SU-DHL-6 (cell line): Measurements from ENCODE around the gene PHIP.

ENCODE experiments used
- EZH2phosphoT487 ChIP-seq: fragments of 200-600 bp; sonication (generic), shearing (Covaris generic); conservative IDR thresholded peaks from 2 replicates; pipeline ENCODE4 v1.6.1; 2018; ENCODE audit warnings: mild to moderate bottlenecking, antibody characterized with exemption, low read length, moderate library complexity, mixed read lengths
- TF ChIP-seq, protein P1 (sequence below): fragments of 200-600 bp; sonication (generic); IDR thresholded peaks from one replicate; pipeline ENCODE4 v1.5.1; 2017; ENCODE audit warnings: antibody characterized with exemption, mild to moderate bottlenecking, low read length, moderate library complexity; ENCODE audit not compliant: insufficient read depth, poor library complexity, severe bottlenecking

GRCh38 chr6:79070206-79070825 lies 7.7 kb downstream of the PHIP start:
- TF ChIP-seq, protein P1, sequence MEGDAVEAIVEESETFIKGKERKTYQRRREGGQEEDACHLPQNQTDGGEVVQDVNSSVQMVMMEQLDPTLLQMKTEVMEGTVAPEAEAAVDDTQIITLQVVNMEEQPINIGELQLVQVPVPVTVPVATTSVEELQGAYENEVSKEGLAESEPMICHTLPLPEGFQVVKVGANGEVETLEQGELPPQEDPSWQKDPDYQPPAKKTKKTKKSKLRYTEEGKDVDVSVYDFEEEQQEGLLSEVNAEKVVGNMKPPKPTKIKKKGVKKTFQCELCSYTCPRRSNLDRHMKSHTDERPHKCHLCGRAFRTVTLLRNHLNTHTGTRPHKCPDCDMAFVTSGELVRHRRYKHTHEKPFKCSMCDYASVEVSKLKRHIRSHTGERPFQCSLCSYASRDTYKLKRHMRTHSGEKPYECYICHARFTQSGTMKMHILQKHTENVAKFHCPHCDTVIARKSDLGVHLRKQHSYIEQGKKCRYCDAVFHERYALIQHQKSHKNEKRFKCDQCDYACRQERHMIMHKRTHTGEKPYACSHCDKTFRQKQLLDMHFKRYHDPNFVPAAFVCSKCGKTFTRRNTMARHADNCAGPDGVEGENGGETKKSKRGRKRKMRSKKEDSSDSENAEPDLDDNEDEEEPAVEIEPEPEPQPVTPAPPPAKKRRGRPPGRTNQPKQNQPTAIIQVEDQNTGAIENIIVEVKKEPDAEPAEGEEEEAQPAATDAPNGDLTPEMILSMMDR, result no peak
- no peak for TF ChIP-seq EZH2phosphoT487
